Sciatic nerve (tissue), 2 donors: ENCODE results near the gene MTUS2. TPM values are rescaled to one million over a fixed set of nuclear protein-coding genes. Genes with fewer than 3 reads are reported as not detected.

Source experiments
- ATAC-seq: fragments of 200-7000 bp; cut with Tn5 transposase; one replicate; pipeline ENCODE4 v1.9.1; 2020; ENCODE audit warnings: mild to moderate bottlenecking, moderate library complexity
- DNase-seq: peaks from one replicate; pipeline ENCODE4 v3.0.0-alpha.2; 2020; ENCODE audit warnings: low spot score
- intact Hi-C: fragments of 100-400 bp; cut with DNase I; formaldehyde crosslinking; loops from one replicate; pipeline ENCODE4 v1.14.2; 2022
- total RNA-seq: library from RNA; stranded (reverse); fragmentation: NEBNext Ultra II Directional; extraction: Animal tissue kit (Norgen Biotek cat#: 25700); gene quantifications from one replicate; pipeline ENCODE4 v1.2.1, GENCODE V29; 2021
- donor health status: DM: no; HTN: no; CAD: no.
- donor health status: DM: no; HTN: no; CAD: no.

MTUS2 gene
- total RNA-seq, 1 donor from 2014 or later, result not detected

GRCh38 chr13:28851422-28851821 lies 31.3 kb downstream of the MTUS2 start:
- DNase-seq (no peak), ATAC-seq (no peak)
- intact Hi-C loops, result no loop called here

DNA sequence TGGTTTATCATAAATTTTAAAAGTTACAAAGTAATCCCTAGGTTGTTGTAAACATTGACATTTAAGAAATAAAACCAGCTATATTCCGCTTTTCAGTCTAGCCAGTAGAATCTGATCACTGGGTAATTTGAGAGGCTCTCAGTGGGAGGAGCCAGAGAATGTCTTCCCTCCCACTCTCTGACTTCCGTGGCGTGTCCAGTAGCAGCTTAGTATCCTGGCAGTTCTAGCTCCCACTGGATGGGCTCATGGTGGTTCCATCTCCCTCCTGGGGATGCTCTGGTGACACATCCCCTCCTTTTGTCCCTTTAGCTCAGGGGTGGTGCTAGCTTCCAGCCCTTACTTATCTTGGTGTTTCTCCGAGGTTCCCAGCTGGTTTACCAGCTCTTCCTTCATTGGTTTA lies 34.5 kb downstream of the MTUS2 start:
- DNase-seq (no peak), ATAC-seq (no peak)
- intact Hi-C loops, result no loop called here

- intact Hi-C loops, result no loop called here
- ATAC-seq, result no peak
- no peak for DNase-seq
Observed at GRCh38 chr13:28856287-28856686, 36.1 kb downstream of the MTUS2 start.

- DNase-seq (no peak), ATAC-seq (no peak)
- intact Hi-C loops, result no loop called here
Observed at GRCh38 chr13:28859069-28859468, 38.9 kb downstream of the MTUS2 start.

DNA sequence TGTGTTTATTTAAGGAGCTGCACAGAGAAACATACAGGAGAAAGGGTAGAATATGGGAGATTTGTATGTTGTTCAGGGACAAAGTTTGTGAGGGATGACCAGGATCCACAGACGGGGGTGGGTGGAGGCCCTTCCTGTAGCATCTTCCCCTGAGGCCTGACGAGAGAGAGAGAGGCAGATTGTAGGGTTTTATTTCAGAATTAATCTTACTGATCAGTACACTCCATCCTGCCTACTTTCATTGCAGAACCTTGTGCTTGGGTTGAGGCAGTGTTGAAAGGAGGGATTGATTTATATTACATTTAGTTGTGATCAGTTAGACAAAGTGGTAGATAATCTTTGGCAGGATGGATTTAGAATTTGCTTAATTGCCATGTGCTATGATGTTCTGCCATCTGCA lies 39.6 kb downstream of the MTUS2 start:
- intact Hi-C loops, result no loop called here
- ATAC-seq, result no peak

DNA sequence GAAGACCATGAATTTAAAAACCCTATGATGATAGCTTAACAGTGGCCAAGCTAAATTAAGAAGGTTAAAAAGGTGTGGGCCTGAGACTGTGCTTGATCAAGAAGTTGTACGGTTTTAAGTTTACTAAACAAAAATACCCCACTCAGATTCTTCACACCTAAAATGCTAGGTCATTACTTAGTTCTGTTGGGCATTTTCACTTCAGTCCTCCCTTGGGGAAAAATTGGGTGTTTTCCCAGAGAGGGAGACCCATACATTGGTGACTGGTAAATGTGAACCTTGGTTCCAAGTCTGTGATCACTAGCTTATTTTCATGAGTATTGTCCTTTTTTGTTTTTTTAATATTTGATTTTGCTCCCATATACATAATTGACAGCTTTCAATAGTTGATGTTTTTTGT lies 44.4 kb downstream of the MTUS2 start:
- ATAC-seq (no peak), DNase-seq (no peak)
- intact Hi-C loops, result no loop called here

More for the DNA sequence above, 39.6 kb downstream of the MTUS2 start:
- no peak for DNase-seq

- ATAC-seq (no peak), DNase-seq (no peak)
- intact Hi-C loops, result no loop called here
Observed at GRCh38 chr13:28865149-28865744, 45.1 kb downstream of the MTUS2 start.

GRCh38 chr13:28865951-28866350 lies 45.8 kb downstream of the MTUS2 start:
- DNase-seq (no peak), ATAC-seq (no peak)
- intact Hi-C loops, result no loop called here

GRCh38 chr13:28866932-28867331 lies 46.8 kb downstream of the MTUS2 start:
- ATAC-seq, result no peak
- intact Hi-C loops, result no loop called here
- DNase-seq, result no peak

DNA sequence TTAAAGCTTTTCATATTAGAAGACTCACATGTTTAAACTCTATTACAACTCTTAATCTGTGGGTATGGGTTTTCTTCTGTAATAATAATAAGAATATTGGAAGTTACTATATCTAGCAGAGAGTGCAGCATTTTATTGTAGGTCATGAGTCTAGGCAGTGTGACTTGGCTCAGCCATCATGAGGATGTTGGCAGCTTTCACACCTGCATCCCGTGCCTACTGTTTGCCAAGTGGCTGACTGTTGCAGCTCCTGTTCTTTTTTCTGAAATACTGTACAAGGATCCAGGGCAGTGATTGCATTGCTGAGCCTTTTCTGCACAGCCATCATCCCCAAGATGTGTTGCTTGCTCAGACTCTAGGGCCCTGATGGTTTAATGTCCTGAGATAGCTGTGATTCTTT lies 47.4 kb downstream of the MTUS2 start:
- DNase-seq, result no peak
- no peak for ATAC-seq
- intact Hi-C loops, result no loop called here

DNA sequence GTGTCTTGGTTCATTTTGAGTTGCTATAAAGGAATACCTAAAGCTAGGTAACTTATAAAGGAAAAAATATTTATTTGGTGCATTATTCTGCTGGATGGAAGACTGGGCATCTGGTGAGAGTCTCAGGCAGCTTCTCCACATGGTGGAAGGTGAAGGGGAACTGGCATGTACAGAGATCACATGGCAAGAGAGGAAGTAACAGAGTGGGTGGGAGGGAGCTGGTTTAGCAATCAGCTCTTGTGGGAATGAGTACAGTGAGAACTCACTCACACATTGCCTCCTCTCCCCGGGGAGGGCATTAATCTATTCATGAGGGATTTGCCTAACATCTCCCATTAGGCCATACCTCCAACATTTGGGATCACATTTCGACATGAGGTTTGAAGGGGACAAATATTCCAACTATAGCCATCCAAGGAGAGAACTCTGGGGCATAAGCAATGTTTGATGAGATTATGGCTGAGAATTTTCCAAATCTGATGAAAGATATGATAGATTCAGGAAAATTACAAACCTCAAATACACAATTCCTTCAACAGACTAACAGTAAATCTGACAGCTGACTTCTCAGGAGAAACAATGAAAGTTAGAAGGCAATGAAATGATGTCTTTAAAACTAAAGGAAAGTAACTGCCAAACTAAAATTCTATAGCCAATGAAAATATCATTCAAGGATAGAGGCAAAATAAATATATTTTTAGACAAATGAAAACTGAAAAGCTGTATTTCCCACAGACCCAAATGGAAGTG lies 52.5 kb downstream of the MTUS2 start:
- intact Hi-C loops, result no loop called here
- ATAC-seq (no peak), DNase-seq (no peak)

DNA sequence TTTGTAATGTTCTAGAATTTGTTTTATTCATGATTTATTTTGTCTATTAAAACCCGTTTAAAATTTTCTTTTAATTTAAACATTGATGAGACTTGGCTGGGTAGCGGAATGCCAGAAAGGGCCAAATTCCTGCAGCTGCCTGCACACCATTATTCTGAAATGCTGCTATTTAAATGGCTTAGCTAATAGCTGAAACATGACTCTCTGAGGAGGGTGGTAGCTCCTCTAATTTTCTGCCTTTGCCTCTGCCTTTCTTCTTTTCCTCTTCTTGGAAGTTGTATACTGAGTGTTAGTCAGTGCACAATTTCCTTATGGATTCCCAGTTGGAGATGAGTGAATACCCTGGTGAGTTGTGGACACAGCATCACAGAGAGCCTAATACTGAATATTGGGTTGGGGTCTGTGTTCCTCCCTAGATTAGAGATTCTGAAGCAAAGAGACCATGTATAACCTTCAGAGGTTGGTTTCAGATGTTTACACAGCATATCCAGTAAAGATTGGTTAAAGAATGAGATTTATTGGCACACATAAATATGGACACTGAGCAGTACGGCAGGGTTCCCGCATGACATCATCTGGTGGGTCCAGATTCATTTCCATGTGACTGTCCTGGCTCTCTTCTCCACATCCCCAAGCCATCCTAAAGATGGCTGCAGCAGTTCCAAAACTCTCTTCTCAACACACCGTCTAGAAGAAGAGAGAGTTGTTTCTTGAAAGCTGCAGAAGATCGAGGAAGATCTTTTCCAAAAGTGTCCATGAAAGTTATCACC lies 55.9 kb downstream of the MTUS2 start:
- DNase-seq (no peak), ATAC-seq (no peak)
- intact Hi-C loops, result no loop called here

- DNase-seq (no peak), ATAC-seq (no peak)
- intact Hi-C loops, result no loop called here
Observed at GRCh38 chr13:28877408-28877807, 57.3 kb downstream of the MTUS2 start.

GRCh38 chr13:28885181-28885580 lies 65.0 kb downstream of the MTUS2 start:
- ATAC-seq, result no peak
- intact Hi-C loops, result no loop called here
- no peak for DNase-seq

DNA sequence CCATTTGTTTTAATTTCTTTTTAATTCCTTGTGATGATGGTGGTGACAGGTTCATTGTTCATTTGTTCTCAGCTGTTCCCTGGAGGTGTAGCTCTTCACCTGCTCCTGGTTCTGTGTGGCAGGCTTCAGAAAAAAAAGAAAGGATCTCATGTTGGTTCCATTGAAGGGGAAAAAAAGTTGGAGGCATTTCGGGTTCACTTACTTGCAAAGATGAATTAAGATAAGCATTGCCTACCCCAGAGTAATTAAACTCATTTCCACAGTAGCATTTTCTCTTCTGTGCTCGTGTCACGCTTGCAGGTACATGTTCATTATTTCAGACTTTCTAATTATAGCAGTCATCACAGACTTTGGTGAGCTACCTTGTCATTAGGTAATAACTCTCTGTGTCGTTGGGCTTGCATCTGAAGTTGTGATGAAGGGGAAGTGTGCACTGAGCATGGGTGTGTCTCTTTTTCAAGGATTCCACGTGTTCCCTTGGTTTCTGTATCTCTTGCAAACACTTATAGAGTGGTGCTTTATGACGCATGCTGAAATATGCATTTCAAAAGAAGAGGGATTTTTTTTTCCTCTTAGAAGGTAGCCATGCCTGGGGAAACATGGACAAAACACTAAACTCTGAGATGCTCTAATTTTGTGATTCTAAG lies 69.1 kb downstream of the MTUS2 start:
- DNase-seq, result no peak
- intact Hi-C loops, result no loop called here
- no peak for ATAC-seq

- intact Hi-C loops, result no loop called here
- ATAC-seq, result no peak
- DNase-seq, result no peak
Observed at GRCh38 chr13:28890712-28891111, 70.6 kb downstream of the MTUS2 start.

GRCh38 chr13:28918030-28918429 lies 97.9 kb downstream of the MTUS2 start:
- DNase-seq (no peak), ATAC-seq (no peak)
- intact Hi-C loops, result no loop called here

DNA sequence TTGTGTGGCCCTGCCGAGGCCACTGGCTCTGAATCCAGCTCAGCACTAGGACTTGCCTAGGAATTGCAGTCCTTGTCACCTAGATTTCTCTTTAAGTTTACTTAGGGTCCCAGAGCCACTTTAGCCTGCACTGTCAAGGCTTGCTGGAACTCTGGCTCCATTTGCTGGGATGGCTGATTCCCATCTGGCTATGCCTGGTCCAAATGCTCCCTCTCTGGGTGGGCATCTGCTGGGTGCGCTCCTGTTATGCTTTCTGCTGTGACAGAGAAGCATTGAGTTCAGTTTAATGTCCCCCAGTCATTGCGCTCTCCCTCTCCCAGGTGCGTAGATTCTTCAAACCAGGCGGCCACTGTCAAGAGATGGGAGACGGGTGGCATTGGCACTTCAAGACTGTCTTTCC lies 102.2 kb downstream of the MTUS2 start:
- intact Hi-C loops, result no loop called here
- DNase-seq, result no peak
- no peak for ATAC-seq

GRCh38 chr13:28935104-28935503 lies 115.0 kb downstream of the MTUS2 start:
- no peak for DNase-seq
- intact Hi-C loops, result no loop called here
- ATAC-seq, result no peak

GRCh38 chr13:28942906-28943305 lies 122.8 kb downstream of the MTUS2 start:
- no peak for ATAC-seq
- no peak for DNase-seq
- intact Hi-C loops, result no loop called here
